ENCODE data around the gene TRAPPC14. TPM values are rescaled to one million over a fixed set of nuclear protein-coding genes. Genes with fewer than 3 reads are reported as not detected.

TRAPPC14 gene
- total RNA-seq, 1 experiment from 2014 or later, result 23.4 TPM

GRCh38 chr7:100191775-100192174 is 33.3 kb upstream of the TRAPPC14 start:
- Histone ChIP-seq H3K4me1 (replicated peaks; ENCODE audit: insufficient read depth) (peaks cover 22% of the 10 kb centered on the region), H2AFZ (no peak overlapping the region), H3K36me3 (ENCODE audit: low read depth) (no peaks in the 10 kb centered on the region), H3F3A (ENCODE audit: insufficient read depth, low read depth) (peaks cover 11% of the 10 kb centered on the region), H3K9me3 (ENCODE audit: insufficient read depth, low read depth) (no peaks in the 10 kb centered on the region), H3K9me2 (ENCODE audit: insufficient read depth) (no peaks in the 10 kb centered on the region), H3K27ac (peak overlapping the region; percentile 27; the same call in 1 of the 2 replicates), H4K20me1 (ENCODE audit: insufficient read depth) (no peaks in the 10 kb centered on the region), H3K4me2 (peak overlapping the region; percentile 38), H3K79me2 (ENCODE audit: low read depth) (no peaks in the 10 kb centered on the region), H3K4me3 (no peak overlapping the region), H3K27me3 (ENCODE audit: insufficient read depth, low read depth) (no peaks in the 10 kb centered on the region)
- ChIA-PET CTCF (no interaction called here), POLR2A (ENCODE audit: unreplicated experiment) (no interaction called here)
- DNase-seq, result peak in 1 of 2 experiments; percentile 80
- no peak for TF ChIP-seq CTCF (conservative IDR thresholded peaks at IDR 0.05)
- TF ChIP-seq EZH2 (IDR thresholded peaks at IDR 0.05; ENCODE audit: low read depth), result no peak
- intact Hi-C loops (cut with micrococcal nuclease; ENCODE audit: unreplicated experiment), result no loop called here
- no TSS peak for BruUV-seq (replicated peaks)

- intact Hi-C loops (cut with micrococcal nuclease; ENCODE audit: unreplicated experiment), result no loop called here
- TF ChIP-seq CTCF (conservative IDR thresholded peaks at IDR 0.05), result peak; percentile 62
- no peak for TF ChIP-seq EZH2 (IDR thresholded peaks at IDR 0.05; ENCODE audit: low read depth)
- no peak for DNase-seq
- Histone ChIP-seq H2AFZ (no peak overlapping the region), H3K79me2 (ENCODE audit: low read depth) (no peaks in the 10 kb centered on the region), H3K27ac (no peak overlapping the region), H3F3A (ENCODE audit: insufficient read depth, low read depth) (peaks cover 11% of the 10 kb centered on the region), H4K20me1 (ENCODE audit: insufficient read depth) (no peaks in the 10 kb centered on the region), H3K27me3 (ENCODE audit: insufficient read depth, low read depth) (no peaks in the 10 kb centered on the region), H3K36me3 (ENCODE audit: low read depth) (no peaks in the 10 kb centered on the region), H3K4me3 (no peak overlapping the region), H3K9me3 (ENCODE audit: insufficient read depth, low read depth) (no peaks in the 10 kb centered on the region), H3K4me1 (replicated peaks; ENCODE audit: insufficient read depth) (peaks cover 22% of the 10 kb centered on the region), H3K4me2 (no peak overlapping the region), H3K9me2 (ENCODE audit: insufficient read depth) (no peaks in the 10 kb centered on the region)
- CTCF ChIA-PET, result interaction anchor here (0.6 kb wide), 2 partner anchors 51 to 53 kb away, joined by 3 to 5 read pairs; no protein-coding TSS in a partner anchor
- POLR2A ChIA-PET (ENCODE audit: unreplicated experiment), result interaction anchor here (0.6 kb wide), 1 partner anchor 156 kb away, joined by 3 read pairs; no protein-coding TSS in a partner anchor
- no TSS peak for BruUV-seq (replicated peaks)
These were observed 31.7 kb upstream of the TRAPPC14 start for GRCh38 chr7:100190048-100190711.

- no peak for DNase-seq
- Histone ChIP-seq H3K4me2 (no peak overlapping the region), H3K4me1 (replicated peaks; ENCODE audit: insufficient read depth) (peaks cover 22% of the 10 kb centered on the region), H3K27me3 (ENCODE audit: insufficient read depth, low read depth) (no peaks in the 10 kb centered on the region), H3K9me2 (ENCODE audit: insufficient read depth) (no peaks in the 10 kb centered on the region), H3F3A (ENCODE audit: insufficient read depth, low read depth) (peaks cover 11% of the 10 kb centered on the region), H3K27ac (no peak overlapping the region), H3K9me3 (ENCODE audit: insufficient read depth, low read depth) (no peaks in the 10 kb centered on the region), H3K4me3 (no peak overlapping the region), H3K79me2 (ENCODE audit: low read depth) (no peaks in the 10 kb centered on the region), H3K36me3 (ENCODE audit: low read depth) (no peaks in the 10 kb centered on the region), H2AFZ (no peak overlapping the region), H4K20me1 (ENCODE audit: insufficient read depth) (no peaks in the 10 kb centered on the region)
- CTCF ChIA-PET, result interaction anchor here (0.5 kb wide), 1 partner anchor 274 kb away, joined by 7 read pairs; no protein-coding TSS in a partner anchor
- intact Hi-C loops (cut with micrococcal nuclease; ENCODE audit: unreplicated experiment), result no loop called here
- POLR2A ChIA-PET (ENCODE audit: unreplicated experiment), result no interaction called here
- TF ChIP-seq EZH2 (IDR thresholded peaks at IDR 0.05; ENCODE audit: low read depth), result no peak
- TF ChIP-seq CTCF (conservative IDR thresholded peaks at IDR 0.05), result no peak
- no TSS peak for BruUV-seq (replicated peaks)
These were observed 30.5 kb upstream of the TRAPPC14 start for GRCh38 chr7:100189061-100189460.
